Fibroblast of lung (primary cell): ENCODE data around the gene FGF18. TPM values are rescaled to one million over a fixed set of nuclear protein-coding genes. Genes with fewer than 3 reads are reported as not detected.

Experiments used
- DNase-seq, 2 donors: peaks; one replicate each; pipeline versions ENCODE4 v3.0.0 to v3.0.0-alpha.2; 2010; ENCODE audit warnings: low read depth in 2 of 2
- H2AFZ ChIP-seq: 2 replicates; pipeline ENCODE4 v1.5.1; 2012; ENCODE audit warnings: low read length, control low read depth, inconsistent platforms
- H3K27ac ChIP-seq: 2 replicates; pipeline ENCODE4 v1.5.1; 2011; ENCODE audit warnings: low read length, control low read depth; ENCODE audit not compliant: insufficient read depth
- H3K27me3 ChIP-seq: 2 replicates; pipeline ENCODE4 v1.5.1; 2011; ENCODE audit warnings: mild to moderate bottlenecking, low read length; ENCODE audit not compliant: control insufficient read depth, insufficient read depth
- H3K36me3 ChIP-seq: 2 replicates; pipeline ENCODE4 v1.5.1; 2011; ENCODE audit warnings: low read length; ENCODE audit not compliant: control insufficient read depth, insufficient read depth
- H3K4me1 ChIP-seq: 2 replicates; pipeline ENCODE4 v1.5.1; 2011; ENCODE audit warnings: low read length; ENCODE audit not compliant: control insufficient read depth, insufficient read depth; ENCODE audit errors: extremely low read depth
- H3K4me2 ChIP-seq: 2 replicates; pipeline ENCODE4 v1.5.1; 2011; ENCODE audit warnings: low read length, control low read depth; ENCODE audit not compliant: insufficient read depth; ENCODE audit errors: extremely low read depth
- H3K4me3 ChIP-seq, 4 experiments: fragments of 200-600 bp in 1 of 4; sonication (generic) in 1 of 4; replicated peaks in 1 of 4; 2 replicates each; pipeline ENCODE4 v1.5.1; 2011 to 2016; ENCODE audit warnings: low read length in 4 of 4, low read depth in 3 of 4, mild to moderate bottlenecking in 3 of 4, control low read depth in 2 of 4, inconsistent platforms in 1 of 4, mixed read lengths in 1 of 4; ENCODE audit not compliant: insufficient read depth in 1 of 4; ENCODE audit errors: control extremely low read depth in 1 of 4
- H3K79me2 ChIP-seq: 2 replicates; pipeline ENCODE4 v1.5.1; 2012; ENCODE audit warnings: mild to moderate bottlenecking, low read length, inconsistent platforms; ENCODE audit not compliant: control insufficient read depth, insufficient read depth
- H3K9ac ChIP-seq: 2 replicates; pipeline ENCODE4 v1.5.1; 2011; ENCODE audit warnings: mild to moderate bottlenecking, low read length, control low read depth; ENCODE audit not compliant: insufficient read depth
- H3K9me3 ChIP-seq: 2 replicates; pipeline ENCODE4 v1.5.1; 2012; ENCODE audit warnings: low read depth, low read length; ENCODE audit not compliant: control insufficient read depth, insufficient read depth
- H4K20me1 ChIP-seq: 2 replicates; pipeline ENCODE4 v1.5.1; 2011; ENCODE audit warnings: low read length; ENCODE audit not compliant: control insufficient read depth, insufficient read depth; ENCODE audit errors: extremely low read depth
- EZH2 ChIP-seq: IDR thresholded peaks from 2 replicates; pipeline ENCODE4 v1.5.1; 2012; ENCODE audit warnings: low read length, control low read depth, mild to moderate bottlenecking; ENCODE audit errors: missing control alignments
- polyA plus RNA-seq, 2 donors: library from polyadenylated mRNA; depleted of rRNA in 1 of 2; stranded (reverse) in 1 of 2; unstranded in 1 of 2; fragments of >200 nt; gene quantifications; 2 replicates each; pipeline ENCODE4 v1.2.1, GENCODE V29; 2011 to 2012; ENCODE audit warnings: missing spikeins in 1 of 2
- total RNA-seq: library from RNA; depleted of rRNA; stranded (reverse); fragments of >200 nt; gene quantifications from 2 replicates; pipeline ENCODE4 v1.2.1, GENCODE V29; 2014
- TF ChIP-seq, protein P1 (sequence below), 2 donors: IDR thresholded peaks in 1 of 2; conservative IDR thresholded peaks in 1 of 2; 1 replicate in 1 of 2; 2 replicates in 1 of 2; pipeline ENCODE4 v1.5.1; 2011 to 2012; ENCODE audit warnings: low read length in 2 of 2, control low read depth in 1 of 2, inconsistent platforms in 1 of 2, low read depth in 1 of 2, mild to moderate bottlenecking in 1 of 2

FGF18 gene
- total and polyA plus RNA-seq, 2 donors (not counting 1 experiment from before 2014, with no cell fraction given), result 0.33 to 19.3 TPM

DNA sequence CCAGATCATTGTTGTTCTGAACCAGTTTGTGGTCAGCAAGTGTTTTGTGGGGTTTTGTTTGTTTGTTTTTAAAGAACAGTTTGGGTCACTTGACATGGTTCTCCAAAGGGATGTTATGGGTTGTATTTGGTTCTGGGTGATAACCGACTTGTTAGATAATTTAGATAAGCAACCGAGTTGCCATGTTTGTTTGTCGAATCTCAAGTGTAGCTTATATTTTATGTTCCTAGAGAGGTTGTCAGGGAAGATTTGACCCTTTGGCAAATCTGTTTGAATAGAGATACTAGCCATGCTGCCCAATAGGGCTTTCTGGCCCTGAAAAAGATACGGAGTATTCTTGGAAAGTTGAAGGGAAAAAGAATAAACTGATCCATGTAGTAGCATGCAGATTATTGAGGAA is 12.2 kb upstream of the FGF18 start:
- H3K9me3 ChIP-seq, result no peaks in the 10 kb centered on the region
- peaks cover 16% of the 10 kb centered on the region for H3K36me3 ChIP-seq
- DNase-seq, result no peak
- H2AFZ ChIP-seq, result no peak overlapping the region
- no peak overlapping the region for H3K4me3 ChIP-seq
- H3K4me2 ChIP-seq, result no peak overlapping the region
- H4K20me1 ChIP-seq, result peaks cover 7% of the 10 kb centered on the region
- H3K27ac ChIP-seq, result no peak overlapping the region
- H3K4me1 ChIP-seq, result peaks cover 5% of the 10 kb centered on the region
- peaks cover 54% of the 10 kb centered on the region for H3K79me2 ChIP-seq
- TF ChIP-seq EZH2, result no peak
- TF ChIP-seq, protein P1, sequence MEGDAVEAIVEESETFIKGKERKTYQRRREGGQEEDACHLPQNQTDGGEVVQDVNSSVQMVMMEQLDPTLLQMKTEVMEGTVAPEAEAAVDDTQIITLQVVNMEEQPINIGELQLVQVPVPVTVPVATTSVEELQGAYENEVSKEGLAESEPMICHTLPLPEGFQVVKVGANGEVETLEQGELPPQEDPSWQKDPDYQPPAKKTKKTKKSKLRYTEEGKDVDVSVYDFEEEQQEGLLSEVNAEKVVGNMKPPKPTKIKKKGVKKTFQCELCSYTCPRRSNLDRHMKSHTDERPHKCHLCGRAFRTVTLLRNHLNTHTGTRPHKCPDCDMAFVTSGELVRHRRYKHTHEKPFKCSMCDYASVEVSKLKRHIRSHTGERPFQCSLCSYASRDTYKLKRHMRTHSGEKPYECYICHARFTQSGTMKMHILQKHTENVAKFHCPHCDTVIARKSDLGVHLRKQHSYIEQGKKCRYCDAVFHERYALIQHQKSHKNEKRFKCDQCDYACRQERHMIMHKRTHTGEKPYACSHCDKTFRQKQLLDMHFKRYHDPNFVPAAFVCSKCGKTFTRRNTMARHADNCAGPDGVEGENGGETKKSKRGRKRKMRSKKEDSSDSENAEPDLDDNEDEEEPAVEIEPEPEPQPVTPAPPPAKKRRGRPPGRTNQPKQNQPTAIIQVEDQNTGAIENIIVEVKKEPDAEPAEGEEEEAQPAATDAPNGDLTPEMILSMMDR (conservative IDR thresholded peaks at IDR 0.05 in 1 of 2, IDR thresholded peaks at IDR 0.05 in 1 of 2; ENCODE audit: low read depth in 1 of 2, low read length in 2 of 2), result no peak
- H3K9ac ChIP-seq, result no peak overlapping the region
- no peaks in the 10 kb centered on the region for H3K27me3 ChIP-seq

DNA sequence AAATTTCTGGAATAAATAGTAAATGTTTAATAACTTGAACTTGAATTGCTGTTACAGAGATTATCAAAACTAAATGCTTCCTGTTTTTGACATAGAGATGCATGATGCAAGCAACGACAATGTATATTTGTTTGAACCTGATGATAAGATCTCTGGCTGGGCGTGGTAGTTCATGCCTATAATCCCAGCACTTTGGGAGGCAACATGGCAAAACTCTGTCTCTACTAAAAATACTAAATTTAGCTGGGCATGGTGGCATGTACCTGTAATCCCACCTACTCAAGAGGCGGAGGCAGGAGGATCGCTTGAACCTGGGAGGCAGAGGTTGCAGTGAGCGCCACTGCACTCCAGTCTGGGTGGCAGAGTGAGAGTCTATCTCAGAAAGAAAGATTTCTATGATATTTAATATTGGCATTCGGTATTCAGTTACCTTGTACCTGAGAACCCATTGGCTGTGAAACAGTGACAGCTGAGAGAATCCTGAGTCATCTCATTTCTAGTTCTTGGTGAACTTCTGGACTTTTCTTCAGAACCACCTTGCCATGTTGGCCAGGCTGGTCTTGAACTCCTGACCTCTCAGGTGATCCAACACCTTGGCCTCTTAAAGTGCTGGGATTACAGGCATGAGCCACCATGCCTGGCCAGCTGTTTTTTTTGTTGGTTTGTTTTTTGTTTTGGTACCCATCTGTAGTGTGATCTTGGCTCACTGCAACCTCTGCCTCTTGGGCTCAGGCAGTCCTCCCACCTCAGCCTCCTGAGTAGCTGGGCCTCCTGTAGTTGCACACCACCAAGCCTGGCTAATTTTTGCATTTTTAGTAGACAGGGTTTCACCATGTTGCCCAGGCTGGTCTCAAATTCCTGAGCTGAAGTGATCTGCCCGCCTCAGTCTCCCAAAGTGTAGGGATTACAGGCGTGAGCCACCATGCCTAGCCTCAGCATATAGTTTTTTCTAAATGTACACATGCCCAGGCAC is 10.0 kb upstream of the FGF18 start:
- H3K4me1 ChIP-seq, result peaks cover 5% of the 10 kb centered on the region
- H3K79me2 ChIP-seq, result peaks cover 55% of the 10 kb centered on the region
- H3K27ac ChIP-seq, result peak overlapping the region; percentile 12

DNA sequence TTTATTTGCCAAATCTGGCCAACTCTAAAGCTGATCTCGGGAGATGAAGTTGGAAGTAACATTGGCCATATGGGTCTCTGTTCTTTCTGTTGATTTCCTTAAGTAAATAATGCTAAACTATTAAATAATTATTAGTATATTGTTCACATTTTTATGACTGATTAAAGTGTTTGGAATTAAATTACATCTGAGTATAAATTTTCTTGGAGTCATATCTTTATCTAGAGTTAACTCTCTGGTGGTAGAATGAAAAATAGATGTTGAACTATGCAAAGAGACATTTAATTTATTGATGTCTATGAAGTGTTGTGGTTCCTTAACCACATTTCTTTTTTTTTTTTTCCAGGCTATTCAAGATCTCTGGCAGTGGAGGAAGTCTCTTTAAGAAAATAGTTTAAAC is 9.3 kb upstream of the FGF18 start:
- H3K27ac ChIP-seq, result no peak overlapping the region
- H4K20me1 ChIP-seq, result peaks cover 7% of the 10 kb centered on the region
- TF ChIP-seq EZH2, result no peak
- TF ChIP-seq, protein P1 (conservative IDR thresholded peaks at IDR 0.05 in 1 of 2, IDR thresholded peaks at IDR 0.05 in 1 of 2; ENCODE audit: low read depth in 1 of 2, low read length in 2 of 2), result no peak
- H3K4me1 ChIP-seq, result peaks cover 5% of the 10 kb centered on the region
- no peak overlapping the region for H3K4me3 ChIP-seq
- peak in 1 of 2 donors; percentile 42 for DNase-seq
- H3K36me3 ChIP-seq, result peaks cover 16% of the 10 kb centered on the region
- H3K27me3 ChIP-seq, result no peaks in the 10 kb centered on the region
- H3K9ac ChIP-seq, result no peak overlapping the region
- H3K79me2 ChIP-seq, result peaks cover 55% of the 10 kb centered on the region
- H3K4me2 ChIP-seq, result peak overlapping the region; percentile 35
- no peak overlapping the region for H2AFZ ChIP-seq
- H3K9me3 ChIP-seq, result no peaks in the 10 kb centered on the region

More for the DNA sequence above, 10.0 kb upstream of the FGF18 start:
- no peaks in the 10 kb centered on the region for H3K9me3 ChIP-seq
- H3K4me2 ChIP-seq, result peak overlapping the region; percentile 35
- H2AFZ ChIP-seq, result no peak overlapping the region
- H3K9ac ChIP-seq, result no peak overlapping the region
- no peak for TF ChIP-seq EZH2
- TF ChIP-seq, protein P1 (conservative IDR thresholded peaks at IDR 0.05 in 1 of 2, IDR thresholded peaks at IDR 0.05 in 1 of 2; ENCODE audit: low read depth in 1 of 2, low read length in 2 of 2), result no peak
- no peak overlapping the region for H3K4me3 ChIP-seq
- peaks cover 16% of the 10 kb centered on the region for H3K36me3 ChIP-seq
- peaks cover 7% of the 10 kb centered on the region for H4K20me1 ChIP-seq
- DNase-seq, result no peak
- H3K27me3 ChIP-seq, result no peaks in the 10 kb centered on the region
